Vagina (tissue), 2 donors: ENCODE data around the gene VPS11. TPM values are rescaled to one million over a fixed set of nuclear protein-coding genes. Genes with fewer than 3 reads are reported as not detected.

ENCODE experiments used
- DNase-seq, 2 donors: peaks; one replicate each; pipeline ENCODE4 v3.0.0-alpha.2; 2017; ENCODE audit errors: extremely low spot score in 2 of 2
- H3K27ac ChIP-seq: fragments of 200-600 bp; sonication (generic); one replicate; pipeline ENCODE4 v1.5.1; 2019
- H3K27me3 ChIP-seq: fragments of 200-600 bp; sonication (generic); one replicate; pipeline ENCODE4 v1.5.1; 2019
- H3K36me3 ChIP-seq, 2 donors: fragments of 200-600 bp; sonication (generic); one replicate each; pipeline ENCODE4 v1.5.1; 2017 to 2019
- H3K4me1 ChIP-seq: fragments of 200-600 bp; sonication (generic); one replicate; pipeline ENCODE4 v1.5.1; 2019
- H3K4me3 ChIP-seq, 2 donors: fragments of 200-600 bp; sonication (generic); 1 replicate in 1 of 2; 2 replicates in 1 of 2; pipeline ENCODE4 v1.5.1; 2016 to 2019
- H3K9me3 ChIP-seq: fragments of 200-600 bp; sonication (generic); one replicate; pipeline ENCODE4 v1.5.1; 2019
- POLR2A ChIP-seq, 2 donors: fragments of 450-650 bp; IDR thresholded peaks; one replicate each; pipeline ENCODE4 v1.6.1; 2017; ENCODE audit warnings: antibody characterized with exemption in 2 of 2, mild to moderate bottlenecking in 2 of 2, moderate library complexity in 2 of 2
- POLR2AphosphoS5 ChIP-seq, 2 donors: sonication (generic); formaldehyde crosslinking; IDR thresholded peaks; one replicate each; pipeline ENCODE4 v1.9.0; 2017; ENCODE audit warnings: antibody characterized with exemption in 2 of 2, mild to moderate bottlenecking in 2 of 2, low read depth in 1 of 2; ENCODE audit not compliant: insufficient read depth in 1 of 2
- intact Hi-C: fragments of 100-400 bp; cut with DNase I; formaldehyde crosslinking; loops from one replicate; pipeline ENCODE4 v1.15.1; 2023
- total RNA-seq: library from RNA; depleted of rRNA; stranded (reverse); fragments of >200 nt; gene quantifications from one replicate; pipeline ENCODE4 v1.2.3, GENCODE V29; 2016
- TF ChIP-seq, protein P1 (sequence below), 3 experiments: fragments of 450-650 bp in 2 of 3; fragments of 200-600 bp in 1 of 3; sonication (generic) in 1 of 3; IDR thresholded peaks; one replicate each; pipeline ENCODE4 v1.5.1; 2017 to 2019; ENCODE audit warnings: antibody characterized with exemption in 3 of 3, mild to moderate bottlenecking in 2 of 3, moderate library complexity in 2 of 3

Gene VPS11
- total RNA-seq, 1 donor from 2014 or later, result 56.0 TPM

DNA sequence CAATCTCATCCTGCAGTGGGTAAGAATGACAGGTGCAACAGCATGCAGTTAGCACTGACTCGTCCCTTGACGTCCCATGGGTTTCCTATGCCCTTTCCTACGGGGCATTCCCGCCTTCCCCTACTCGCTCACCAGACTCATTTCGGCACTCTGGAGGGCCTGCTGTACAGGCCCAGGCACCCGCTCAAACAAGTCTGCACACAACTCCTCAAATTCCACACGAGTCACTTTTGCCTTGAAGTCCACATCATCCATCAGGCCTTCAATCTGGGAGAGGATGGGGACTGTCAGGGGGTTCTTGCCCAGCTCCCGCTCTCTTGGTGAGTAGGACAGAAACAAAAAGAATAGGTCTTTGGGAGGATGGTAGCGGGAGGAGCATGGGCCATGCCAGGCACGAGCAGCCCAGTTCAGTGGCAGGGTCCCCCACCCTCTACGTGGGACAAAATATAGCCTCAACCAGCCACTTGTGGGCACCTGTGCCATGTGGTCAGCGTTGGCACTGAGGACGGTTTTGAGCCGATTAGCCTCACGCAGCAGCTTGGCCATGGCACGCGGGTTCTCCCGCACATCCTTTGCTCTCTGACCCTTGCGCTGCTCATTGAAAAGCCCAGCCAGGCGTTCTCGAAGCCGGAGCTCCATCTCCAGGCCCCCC is 15.3 kb upstream of the VPS11 start:
- no peak for TF ChIP-seq POLR2AphosphoS5 (IDR thresholded peaks at IDR 0.05; ENCODE audit: insufficient read depth in 1 of 2, low read depth in 1 of 2)
- TF ChIP-seq POLR2A (IDR thresholded peaks at IDR 0.05), result no peak
- TF ChIP-seq, protein P1, sequence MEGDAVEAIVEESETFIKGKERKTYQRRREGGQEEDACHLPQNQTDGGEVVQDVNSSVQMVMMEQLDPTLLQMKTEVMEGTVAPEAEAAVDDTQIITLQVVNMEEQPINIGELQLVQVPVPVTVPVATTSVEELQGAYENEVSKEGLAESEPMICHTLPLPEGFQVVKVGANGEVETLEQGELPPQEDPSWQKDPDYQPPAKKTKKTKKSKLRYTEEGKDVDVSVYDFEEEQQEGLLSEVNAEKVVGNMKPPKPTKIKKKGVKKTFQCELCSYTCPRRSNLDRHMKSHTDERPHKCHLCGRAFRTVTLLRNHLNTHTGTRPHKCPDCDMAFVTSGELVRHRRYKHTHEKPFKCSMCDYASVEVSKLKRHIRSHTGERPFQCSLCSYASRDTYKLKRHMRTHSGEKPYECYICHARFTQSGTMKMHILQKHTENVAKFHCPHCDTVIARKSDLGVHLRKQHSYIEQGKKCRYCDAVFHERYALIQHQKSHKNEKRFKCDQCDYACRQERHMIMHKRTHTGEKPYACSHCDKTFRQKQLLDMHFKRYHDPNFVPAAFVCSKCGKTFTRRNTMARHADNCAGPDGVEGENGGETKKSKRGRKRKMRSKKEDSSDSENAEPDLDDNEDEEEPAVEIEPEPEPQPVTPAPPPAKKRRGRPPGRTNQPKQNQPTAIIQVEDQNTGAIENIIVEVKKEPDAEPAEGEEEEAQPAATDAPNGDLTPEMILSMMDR (IDR thresholded peaks at IDR 0.05), result no peak
- Histone ChIP-seq H3K4me1 (peaks cover 18% of the 10 kb centered on the region), H3K36me3 (peaks cover 0 to 76% of the 10 kb centered on the region in 2 donors), H3K27ac (no peak overlapping the region), H3K9me3 (no peaks in the 10 kb centered on the region), H3K27me3 (no peaks in the 10 kb centered on the region), H3K4me3 (no peak overlapping the region)
- intact Hi-C loops, result no loop called here
- DNase-seq, result no peak

DNA sequence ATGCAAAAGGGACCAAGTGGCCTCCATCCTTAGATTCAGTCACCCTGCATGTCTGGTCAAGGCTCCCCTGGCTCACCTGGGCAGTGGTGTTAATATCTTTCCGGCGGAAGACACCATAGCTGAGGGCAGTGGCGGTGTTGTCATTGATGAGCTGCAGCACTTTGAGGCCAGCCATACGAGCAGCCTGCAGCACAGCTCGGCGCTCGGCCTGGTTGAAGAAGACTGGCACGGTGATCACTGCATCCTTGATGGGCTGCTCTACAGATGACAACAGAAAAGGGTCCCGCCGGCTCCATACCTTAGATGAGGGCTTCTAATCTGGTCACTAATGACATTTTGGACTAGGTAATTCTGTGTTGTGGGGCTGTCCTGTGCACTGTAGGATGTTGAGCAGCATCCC is 13.2 kb upstream of the VPS11 start:
- Histone ChIP-seq H3K4me1 (peaks cover 28% of the 10 kb centered on the region), H3K9me3 (no peaks in the 10 kb centered on the region), H3K27me3 (no peaks in the 10 kb centered on the region), H3K27ac (no peak overlapping the region), H3K4me3 (no peak overlapping the region), H3K36me3 (peaks cover 0 to 54% of the 10 kb centered on the region in 2 donors)
- TF ChIP-seq POLR2AphosphoS5 (IDR thresholded peaks at IDR 0.05; ENCODE audit: insufficient read depth in 1 of 2, low read depth in 1 of 2), result no peak
- TF ChIP-seq POLR2A (IDR thresholded peaks at IDR 0.05), result no peak
- TF ChIP-seq, protein P1 (IDR thresholded peaks at IDR 0.05), result no peak
- intact Hi-C loops, result no loop called here
- DNase-seq, result no peak

DNA sequence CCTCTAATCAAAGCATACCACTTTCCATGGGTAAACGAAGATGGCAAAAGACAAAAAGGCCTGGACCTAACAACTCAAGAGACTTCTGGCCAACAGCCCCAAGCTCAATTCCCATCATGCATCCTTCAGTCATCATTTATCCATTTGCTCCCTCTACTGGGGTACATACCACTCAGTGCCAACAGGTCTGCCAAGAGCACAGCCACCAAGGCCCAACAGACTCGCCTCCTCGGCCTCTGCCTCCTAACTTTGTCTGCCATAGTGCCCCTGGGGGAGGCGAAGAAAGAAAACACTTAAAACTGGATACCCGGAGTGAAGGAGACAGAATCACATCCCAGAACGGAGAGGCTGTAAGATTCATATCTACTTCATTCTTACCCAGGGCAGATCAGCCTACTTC is 11.7 kb upstream of the VPS11 start:
- Histone ChIP-seq H3K4me3 (peak overlapping the region; percentile 83 to 88), H3K4me1 (peaks cover 28% of the 10 kb centered on the region), H3K27ac (no peak overlapping the region), H3K36me3 (peaks cover 0 to 42% of the 10 kb centered on the region in 2 donors), H3K27me3 (no peaks in the 10 kb centered on the region), H3K9me3 (no peaks in the 10 kb centered on the region)
- intact Hi-C loops, result no loop called here
- TF ChIP-seq POLR2AphosphoS5 (IDR thresholded peaks at IDR 0.05; ENCODE audit: insufficient read depth in 1 of 2, low read depth in 1 of 2), result no peak
- TF ChIP-seq POLR2A (IDR thresholded peaks at IDR 0.05), result no peak
- TF ChIP-seq, protein P1 (IDR thresholded peaks at IDR 0.05), result no peak
- no peak for DNase-seq

DNA sequence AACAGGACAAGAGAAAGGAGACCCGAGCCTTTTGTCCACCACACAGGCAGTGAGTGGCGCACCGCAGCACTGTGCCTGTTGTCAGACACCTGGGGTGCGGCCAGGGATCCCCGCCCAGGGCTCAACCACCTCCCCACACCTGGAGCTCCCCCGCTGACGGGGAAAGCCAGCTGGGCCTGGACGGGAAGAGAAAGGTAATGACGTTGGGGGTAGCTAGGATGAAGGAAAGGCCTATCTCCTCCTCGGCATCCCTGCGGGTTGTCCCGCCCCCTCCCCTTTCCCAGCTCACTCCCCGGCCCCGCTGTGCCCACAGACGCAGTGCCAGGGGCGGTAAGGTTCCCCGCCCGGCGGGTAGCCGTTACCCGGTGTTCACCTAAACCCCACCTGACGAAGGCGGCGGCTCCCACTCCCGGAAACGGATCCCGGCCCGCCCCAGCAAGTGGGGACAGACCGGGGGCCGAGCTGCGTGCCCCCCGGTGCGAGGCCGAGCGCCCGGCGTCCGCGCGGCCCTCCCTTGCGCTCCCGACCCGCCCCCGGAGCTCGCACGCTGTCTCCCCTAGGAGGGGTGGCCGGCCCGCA is 11.1 kb upstream of the VPS11 start:
- peak overlapping the region; percentile 83 to 88 for H3K4me3 ChIP-seq
- peak overlapping the region; percentile 72 for H3K27ac ChIP-seq
- no peak for TF ChIP-seq POLR2A (IDR thresholded peaks at IDR 0.05)
- TF ChIP-seq, protein P1 (IDR thresholded peaks at IDR 0.05), result no peak
- TF ChIP-seq POLR2AphosphoS5 (IDR thresholded peaks at IDR 0.05; ENCODE audit: insufficient read depth in 1 of 2, low read depth in 1 of 2), result no peak
- peaks cover 0 to 36% of the 10 kb centered on the region in 2 donors for H3K36me3 ChIP-seq
- peaks cover 28% of the 10 kb centered on the region for H3K4me1 ChIP-seq
- no peaks in the 10 kb centered on the region for H3K27me3 ChIP-seq
- intact Hi-C loops, result no loop called here
- no peak for DNase-seq
- no peaks in the 10 kb centered on the region for H3K9me3 ChIP-seq
